Retinal pigment epithelial cell (primary cell): ENCODE results near the gene MRPL50.

ENCODE experiments used
- DNase-seq: peaks from one replicate; pipeline ENCODE4 v3.0.0-alpha.2; 2010; ENCODE audit warnings: low read depth
- H3K4me3 ChIP-seq: 2 replicates; pipeline ENCODE4 v1.5.1; 2011; ENCODE audit warnings: mild to moderate bottlenecking, low read length, control low read depth, moderate library complexity
- TF ChIP-seq, protein P1 (sequence below): conservative IDR thresholded peaks from 2 replicates; pipeline ENCODE4 v1.5.1; 2011; ENCODE audit warnings: low read depth, low read length, control low read depth, inconsistent platforms

Gene MRPL50

DNA sequence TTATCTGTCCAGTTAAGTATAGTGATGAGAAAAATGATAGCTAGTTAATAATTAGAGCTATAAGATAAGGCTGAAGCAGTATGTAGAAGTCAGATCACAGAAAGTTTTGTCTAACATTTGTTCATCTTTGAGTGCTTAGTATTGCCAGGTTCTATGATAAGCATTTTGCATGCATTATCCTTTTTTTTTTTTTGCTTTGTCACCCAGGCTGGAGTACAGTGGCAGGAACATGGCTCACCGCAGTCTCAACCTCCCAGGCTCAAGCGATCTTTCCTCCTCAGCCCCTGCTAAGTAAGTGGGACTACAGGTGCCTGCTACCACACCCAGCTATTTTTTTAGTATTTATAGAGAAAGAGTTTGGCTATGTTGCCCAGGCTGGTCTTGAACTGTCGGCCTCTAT lies 31.1 kb downstream of the MRPL50 start:
- H3K4me3 ChIP-seq = no peak overlapping the region
- TF ChIP-seq, protein P1, sequence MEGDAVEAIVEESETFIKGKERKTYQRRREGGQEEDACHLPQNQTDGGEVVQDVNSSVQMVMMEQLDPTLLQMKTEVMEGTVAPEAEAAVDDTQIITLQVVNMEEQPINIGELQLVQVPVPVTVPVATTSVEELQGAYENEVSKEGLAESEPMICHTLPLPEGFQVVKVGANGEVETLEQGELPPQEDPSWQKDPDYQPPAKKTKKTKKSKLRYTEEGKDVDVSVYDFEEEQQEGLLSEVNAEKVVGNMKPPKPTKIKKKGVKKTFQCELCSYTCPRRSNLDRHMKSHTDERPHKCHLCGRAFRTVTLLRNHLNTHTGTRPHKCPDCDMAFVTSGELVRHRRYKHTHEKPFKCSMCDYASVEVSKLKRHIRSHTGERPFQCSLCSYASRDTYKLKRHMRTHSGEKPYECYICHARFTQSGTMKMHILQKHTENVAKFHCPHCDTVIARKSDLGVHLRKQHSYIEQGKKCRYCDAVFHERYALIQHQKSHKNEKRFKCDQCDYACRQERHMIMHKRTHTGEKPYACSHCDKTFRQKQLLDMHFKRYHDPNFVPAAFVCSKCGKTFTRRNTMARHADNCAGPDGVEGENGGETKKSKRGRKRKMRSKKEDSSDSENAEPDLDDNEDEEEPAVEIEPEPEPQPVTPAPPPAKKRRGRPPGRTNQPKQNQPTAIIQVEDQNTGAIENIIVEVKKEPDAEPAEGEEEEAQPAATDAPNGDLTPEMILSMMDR = no peak
- no peak for DNase-seq

DNA sequence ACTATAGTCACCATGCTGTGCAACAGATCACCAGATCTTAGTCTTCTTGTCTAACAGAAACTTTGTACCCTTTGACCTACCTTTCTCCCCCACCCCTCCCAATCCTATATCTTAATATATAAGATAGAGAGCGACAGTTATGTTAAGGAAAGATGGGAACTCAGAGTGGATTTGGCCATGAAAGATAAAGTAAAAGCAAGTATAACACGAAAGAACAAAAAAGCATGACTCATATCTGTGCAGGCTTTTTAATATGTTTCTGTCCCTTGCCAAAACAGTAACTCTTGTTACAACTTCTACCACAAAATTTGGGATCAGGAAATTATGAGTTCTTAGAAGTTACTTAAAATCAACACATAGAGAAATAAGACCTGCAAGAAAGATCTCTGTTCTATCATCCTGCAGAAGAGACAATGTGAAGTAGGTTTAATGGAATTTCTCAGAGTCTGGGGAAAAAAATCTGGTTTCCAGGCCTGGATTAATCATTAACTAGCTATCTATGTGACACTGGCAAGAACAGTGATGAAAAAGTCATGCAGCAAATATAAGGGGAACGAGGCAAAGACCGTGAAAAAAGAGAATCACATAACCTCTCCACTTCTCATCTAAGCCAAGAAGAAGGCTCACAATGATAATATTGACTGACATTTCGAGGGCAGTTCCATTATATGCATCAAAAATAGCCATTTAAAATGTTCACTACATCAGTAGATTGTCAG lies 32.2 kb downstream of the MRPL50 start:
- no peak overlapping the region for H3K4me3 ChIP-seq
- TF ChIP-seq, protein P1 = no peak
- DNase-seq = no peak

- TF ChIP-seq, protein P1 = no peak
- DNase-seq = no peak
- no peak overlapping the region for H3K4me3 ChIP-seq
Observed at GRCh38 chr9:101365181-101365580, 33.2 kb downstream of the MRPL50 start.

GRCh38 chr9:101362450-101362849 lies 36.0 kb downstream of the MRPL50 start:
- DNase-seq = no peak
- TF ChIP-seq, protein P1 = no peak
- no peak overlapping the region for H3K4me3 ChIP-seq

DNA sequence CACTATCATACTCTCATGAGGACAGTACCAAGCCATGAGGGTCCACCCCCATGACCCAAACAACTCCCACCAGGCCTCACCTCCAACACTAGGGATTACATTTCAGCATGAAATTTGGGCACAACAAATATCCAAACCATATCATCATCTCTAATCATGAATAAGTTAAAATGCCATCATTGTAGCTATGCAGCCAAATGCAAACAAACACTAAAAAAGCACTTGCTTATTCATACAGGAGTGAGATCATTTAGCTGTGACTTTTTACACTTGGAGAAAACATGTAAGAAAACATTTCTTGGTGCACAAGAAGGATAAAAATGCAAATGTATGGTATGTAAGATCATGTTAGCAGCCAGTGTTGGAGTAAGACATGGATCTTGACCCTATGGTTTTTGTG lies 37.8 kb downstream of the MRPL50 start:
- TF ChIP-seq, protein P1 = no peak
- H3K4me3 ChIP-seq = no peak overlapping the region
- no peak for DNase-seq

DNA sequence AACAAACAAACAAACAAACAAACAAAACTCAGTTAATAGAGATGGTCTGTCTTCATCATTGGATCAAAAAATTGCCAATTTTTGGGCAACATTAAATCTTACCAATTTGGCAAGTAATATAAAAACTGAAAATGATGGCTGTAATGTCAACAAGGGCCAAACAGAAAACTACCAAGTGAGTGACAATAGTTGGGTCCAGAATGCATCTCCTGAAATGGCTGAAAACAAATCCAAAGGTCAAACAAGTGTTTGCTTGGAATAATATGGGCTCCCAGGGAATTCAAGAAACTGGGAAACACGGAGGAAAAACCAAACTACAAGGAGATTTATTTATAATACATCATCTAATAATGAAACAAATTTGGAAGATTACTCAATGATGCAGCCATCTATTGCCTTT lies 38.7 kb downstream of the MRPL50 start:
- TF ChIP-seq, protein P1 = no peak
- DNase-seq = no peak
- no peak overlapping the region for H3K4me3 ChIP-seq

DNA sequence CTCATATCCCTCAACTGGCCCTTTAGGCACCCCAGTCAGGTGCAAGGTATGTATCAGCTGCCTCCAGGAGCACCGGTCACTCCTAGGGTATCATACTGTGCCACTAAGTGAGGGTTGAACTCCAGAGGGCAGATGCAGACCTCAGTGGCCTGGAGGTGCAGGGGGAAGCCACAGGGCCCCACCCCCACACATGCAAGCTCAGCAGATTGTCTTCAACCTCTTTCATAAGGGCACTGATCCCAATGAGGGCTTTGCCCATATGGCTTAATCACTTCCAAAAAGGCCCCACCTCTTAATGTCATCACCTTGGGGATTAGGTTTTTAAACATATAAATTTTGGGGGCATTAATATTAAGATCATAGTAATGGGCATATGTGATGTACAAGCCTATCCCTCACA lies 41.8 kb downstream of the MRPL50 start:
- DNase-seq = no peak
- H3K4me3 ChIP-seq = no peak overlapping the region
- TF ChIP-seq, protein P1 = no peak
